ENCODE measurements around the gene TBXAS1. TPM values are rescaled to one million over a fixed set of nuclear protein-coding genes. Genes with fewer than 3 reads are reported as not detected.
A peak's percentile ranks its signal among the peaks of the same experiment; 100 is the strongest.

The TBXAS1 gene
- total RNA-seq, 1 experiment from 2014 or later: 2.3 TPM

GRCh38 chr7:140049339-140050024 is 220.4 kb downstream of the TBXAS1 start:
- Mint-ChIP-seq H3K27me3 (ENCODE audit: low read depth) (no peaks in the 10 kb centered on the region), H3K27ac (no peak overlapping the region), H3K9me3 (no peaks in the 10 kb centered on the region), H3K36me3 (no peaks in the 10 kb centered on the region), H3K4me1 (no peaks in the 10 kb centered on the region), H3K4me3 (no peak overlapping the region)
- peak; percentile 59 for TF ChIP-seq GABPB1 (CRISPR knock-in tag; IDR thresholded peaks at IDR 0.05)
- no peak for TF ChIP-seq ZBTB21 (CRISPR knock-in tag; IDR thresholded peaks at IDR 0.05; ENCODE audit: borderline replicate concordance)
- TF ChIP-seq ZNF425 (CRISPR knock-in tag; conservative IDR thresholded peaks at IDR 0.05): no peak
- no peak for DNase-seq (ENCODE audit: low spot score)
- no peak for ATAC-seq
- ChIA-PET POLR2A (no interaction called here), CTCF (no interaction called here)

- no peak for DNase-seq (ENCODE audit: low spot score)
- Mint-ChIP-seq H3K4me1 (no peaks in the 10 kb centered on the region), H3K27ac (no peak overlapping the region), H3K27me3 (ENCODE audit: low read depth) (no peaks in the 10 kb centered on the region), H3K36me3 (no peaks in the 10 kb centered on the region), H3K4me3 (no peak overlapping the region), H3K9me3 (no peaks in the 10 kb centered on the region)
- POLR2A ChIA-PET: no interaction called here
- ATAC-seq: no peak
- CTCF ChIA-PET: no interaction called here
- no peak for TF ChIP-seq PRDM15 (CRISPR knock-in tag; IDR thresholded peaks at IDR 0.05)
- no peak for TF ChIP-seq ERG (CRISPR knock-in tag; IDR thresholded peaks at IDR 0.05)
- no peak for TF ChIP-seq PRRX2 (CRISPR knock-in tag; IDR thresholded peaks at IDR 0.05)
- TF ChIP-seq ZNF263 (CRISPR knock-in tag; IDR thresholded peaks at IDR 0.05; ENCODE audit: low read depth): no peak
- TF ChIP-seq ESRRA (CRISPR knock-in tag; IDR thresholded peaks at IDR 0.05; ENCODE audit: borderline replicate concordance): no peak
- TF ChIP-seq NFATC4 (CRISPR knock-in tag; IDR thresholded peaks at IDR 0.05): no peak
- TF ChIP-seq ATF6 (CRISPR knock-in tag; IDR thresholded peaks at IDR 0.05): no peak
- TF ChIP-seq STAT6 (CRISPR knock-in tag; conservative IDR thresholded peaks at IDR 0.05; ENCODE audit: low read depth): no peak
- TF ChIP-seq ZBTB21 (CRISPR knock-in tag; IDR thresholded peaks at IDR 0.05; ENCODE audit: borderline replicate concordance): no peak
- no peak for TF ChIP-seq USF2 (CRISPR knock-in tag; IDR thresholded peaks at IDR 0.05)
- no peak for TF ChIP-seq ZBTB43 (CRISPR knock-in tag; IDR thresholded peaks at IDR 0.05)
- no peak for TF ChIP-seq E2F4 (CRISPR knock-in tag; IDR thresholded peaks at IDR 0.05; ENCODE audit: borderline replicate concordance, low read depth)
- TF ChIP-seq MYBL2 (CRISPR knock-in tag; IDR thresholded peaks at IDR 0.05): no peak
- no peak for TF ChIP-seq ZNF396 (CRISPR knock-in tag; IDR thresholded peaks at IDR 0.05; ENCODE audit: borderline replicate concordance)
- no peak for TF ChIP-seq FOXK1 (CRISPR knock-in tag; IDR thresholded peaks at IDR 0.05)
Observed at GRCh38 chr7:140050100-140050499, 221.0 kb downstream of the TBXAS1 start.

All from WTC11 (cell line).